Natural killer cell (primary cell): ENCODE measurements around the gene RAD21L1. TPM values are rescaled to one million over a fixed set of nuclear protein-coding genes. Genes with fewer than 3 reads are reported as not detected.

ENCODE experiments used
- ATAC-seq, 3 donors: fragments of 150-1000 bp in 2 of 3; fragments of 200-7000 bp in 1 of 3; cut with Tn5 transposase; 1 replicate in 1 of 3; 2 replicates in 2 of 3; pipeline ENCODE4 v1.10.0; 2021; ENCODE audit warnings: mild to moderate bottlenecking in 2 of 3, moderate library complexity in 2 of 3
- DNase-seq, 2 donors: peaks; one replicate each; pipeline versions ENCODE4 v3.0.0 to v3.0.0-alpha.2; 2013 to 2021; ENCODE audit warnings: mixed read lengths in 1 of 2
- H3K27ac ChIP-seq: one replicate; pipeline ENCODE4 v1.5.1; 2013; ENCODE audit warnings: mild to moderate bottlenecking, low read length
- H3K27me3 ChIP-seq: one replicate; pipeline ENCODE4 v1.6.1; 2013; ENCODE audit warnings: low read length; ENCODE audit not compliant: control insufficient read depth, insufficient read depth
- H3K36me3 ChIP-seq: one replicate; pipeline ENCODE4 v1.6.1; 2013; ENCODE audit warnings: low read length; ENCODE audit not compliant: control insufficient read depth, insufficient read depth
- H3K4me1 ChIP-seq: one replicate; pipeline ENCODE4 v1.6.1; 2013; ENCODE audit warnings: low read length; ENCODE audit not compliant: control insufficient read depth, insufficient read depth
- H3K4me3 ChIP-seq: one replicate; pipeline ENCODE4 v1.5.1; 2013; ENCODE audit warnings: low read length
- H3K9me3 ChIP-seq: one replicate; pipeline ENCODE4 v1.6.1; 2013; ENCODE audit warnings: low read length; ENCODE audit not compliant: control insufficient read depth, insufficient read depth
- H3K27ac Mint-ChIP-seq, 2 donors: one replicate each; pipeline ENCODE4 v1.8.0; 2022; ENCODE audit warnings: mild to moderate bottlenecking in 2 of 2, mixed read lengths in 2 of 2, moderate library complexity in 1 of 2
- H3K27me3 Mint-ChIP-seq, 2 donors: one replicate each; pipeline ENCODE4 v1.8.0; 2022; ENCODE audit warnings: low read depth in 2 of 2, mixed read lengths in 2 of 2
- H3K36me3 Mint-ChIP-seq: one replicate; pipeline ENCODE4 v1.8.0; 2022; ENCODE audit warnings: mixed read lengths
- H3K4me1 Mint-ChIP-seq, 2 donors: one replicate each; pipeline ENCODE4 v1.8.0; 2022; ENCODE audit warnings: mixed read lengths in 2 of 2
- H3K4me3 Mint-ChIP-seq: one replicate; pipeline ENCODE4 v1.8.0; 2022; ENCODE audit warnings: mild to moderate bottlenecking, moderate library complexity, mixed read lengths
- H3K9me3 Mint-ChIP-seq, 2 donors: one replicate each; pipeline ENCODE4 v1.8.0; 2022; ENCODE audit warnings: mixed read lengths in 2 of 2
- CTCF ChIP-seq: fragments of 200-600 bp; IDR thresholded peaks from one replicate; pipeline ENCODE4 v1.8.0; 2022; ENCODE audit warnings: antibody characterized with exemption
- WGBS: methylation state at CpG from one replicate; pipeline ENCODE4 v1.1.7; 2013; ENCODE audit warnings: missing lambda C conversion rate; ENCODE audit not compliant: insufficient coverage; 5-methylcytosine and 5-hydroxymethylcytosine counted together
- intact Hi-C: fragments of 100-400 bp; cut with micrococcal nuclease; formaldehyde crosslinking; loops from one replicate; pipeline ENCODE4 v1.14.2; 2022
- total RNA-seq, 4 donors: library from RNA; stranded (reverse); fragments of 120-200 nt in 1 of 4; gene quantifications; one replicate each; pipeline versions ENCODE4 v1.2.3 to v1.2.4, GENCODE V29; 2013 to 2022

RAD21L1 gene
- total RNA-seq, 3 donors from 2014 or later (not counting 1 experiment from before 2014, with no cell fraction given): not detected

GRCh38 chr20:1282966-1283365 is 57.1 kb downstream of the RAD21L1 start:
- H3K9me3 ChIP-seq: no peaks in the 10 kb centered on the region
- H3K9me3 Mint-ChIP-seq: no peaks in the 10 kb centered on the region
- H3K4me1 ChIP-seq: no peaks in the 10 kb centered on the region
- 85% methylated on average over 3 of the region's 3 CpGs for WGBS
- H3K27ac Mint-ChIP-seq: no peak overlapping the region
- intact Hi-C loops: no loop called here
- no peaks in the 10 kb centered on the region for H3K36me3 ChIP-seq
- no peak overlapping the region for H3K4me3 Mint-ChIP-seq
- H3K4me3 ChIP-seq: no peak overlapping the region
- peaks cover 0 to 5% of the 10 kb centered on the region in 2 donors for H3K4me1 Mint-ChIP-seq
- no peak for DNase-seq
- no peaks in the 10 kb centered on the region for H3K36me3 Mint-ChIP-seq
- TF ChIP-seq CTCF: no peak
- H3K27me3 ChIP-seq: no peaks in the 10 kb centered on the region
- peaks cover 0 to 5% of the 10 kb centered on the region in 2 donors for H3K27me3 Mint-ChIP-seq
- no peak for ATAC-seq
- H3K27ac ChIP-seq: no peak overlapping the region

- Mint-ChIP-seq H3K4me3 (no peak overlapping the region), H3K36me3 (no peaks in the 10 kb centered on the region), H3K27ac (no peak overlapping the region), H3K9me3 (no peaks in the 10 kb centered on the region), H3K4me1 (peaks cover 0 to 5% of the 10 kb centered on the region in 2 donors), H3K27me3 (peaks cover 0 to 5% of the 10 kb centered on the region in 2 donors)
- Histone ChIP-seq H3K27ac (no peak overlapping the region), H3K4me3 (no peak overlapping the region), H3K4me1 (no peaks in the 10 kb centered on the region), H3K9me3 (no peaks in the 10 kb centered on the region), H3K36me3 (no peaks in the 10 kb centered on the region), H3K27me3 (no peaks in the 10 kb centered on the region)
- DNase-seq: no peak
- TF ChIP-seq CTCF: no peak
- WGBS: 89% methylated on average over 9 of the region's 9 CpGs
- ATAC-seq: no peak
- intact Hi-C loops: no loop called here
Observed at GRCh38 chr20:1283522-1284510, 58.0 kb downstream of the RAD21L1 start.

GRCh38 chr20:1286267-1287024 is 60.6 kb downstream of the RAD21L1 start:
- ATAC-seq: no peak
- WGBS: 49% methylated on average over 9 of the region's 9 CpGs
- Histone ChIP-seq H3K4me1 (no peaks in the 10 kb centered on the region), H3K27me3 (no peaks in the 10 kb centered on the region), H3K4me3 (no peak overlapping the region), H3K9me3 (no peaks in the 10 kb centered on the region), H3K27ac (no peak overlapping the region), H3K36me3 (no peaks in the 10 kb centered on the region)
- intact Hi-C loops: no loop called here
- Mint-ChIP-seq H3K27me3 (peaks cover 0 to 3% of the 10 kb centered on the region in 2 donors), H3K4me1 (peaks cover 0 to 5% of the 10 kb centered on the region in 2 donors), H3K4me3 (no peak overlapping the region), H3K27ac (no peak overlapping the region), H3K36me3 (no peaks in the 10 kb centered on the region), H3K9me3 (no peaks in the 10 kb centered on the region)
- no peak for TF ChIP-seq CTCF
- peak in 1 of 2 donors; percentile 62 for DNase-seq
